ENCODE data around the gene ADCK1.
"Not testable (repeated sequence)": the region's sequence is repeated elsewhere in the genome, so short reads cannot be mapped to it uniquely, and the experiment has no call there.

The ADCK1 gene

DNA sequence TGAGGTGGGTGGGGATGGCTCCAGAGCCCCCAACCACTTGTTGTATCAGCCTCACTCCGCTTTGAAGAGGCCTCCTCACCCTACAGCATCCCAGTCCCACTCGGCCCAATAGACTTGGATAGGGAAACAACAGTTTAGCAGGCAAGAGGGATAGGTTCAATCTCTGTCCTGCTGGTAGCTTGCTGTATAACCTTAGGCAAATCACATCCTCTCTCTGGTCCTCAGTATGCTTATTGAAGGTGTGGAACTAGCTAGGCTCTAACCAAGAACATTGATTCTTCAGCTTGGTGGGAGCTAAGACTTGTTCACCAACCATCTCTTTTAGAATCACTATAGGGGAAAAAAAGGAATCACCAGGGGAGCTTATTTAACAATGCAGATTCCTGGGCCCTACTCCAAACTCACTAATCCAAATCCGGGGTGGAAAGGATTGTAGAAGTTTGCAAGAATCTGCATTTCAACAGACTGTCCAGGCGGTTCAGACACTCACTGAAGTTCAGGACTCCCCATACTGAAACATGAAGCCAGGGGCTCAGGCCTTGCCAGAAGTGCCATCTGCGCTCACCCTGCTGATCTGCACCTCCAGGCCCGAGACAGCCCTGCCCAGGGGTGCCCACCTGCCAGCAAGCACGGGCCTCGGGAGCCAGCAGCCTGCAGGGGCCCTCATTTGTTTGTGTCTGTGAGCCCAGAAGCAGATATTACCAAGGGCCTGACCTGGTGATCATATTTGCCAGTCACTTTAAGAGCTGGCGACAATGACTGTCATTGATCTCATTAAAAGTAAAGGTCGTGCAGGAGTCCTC is 113.0 kb downstream of the ADCK1 start:
- Histone ChIP-seq H3K36me3 (ENCODE audit: insufficient read depth, low read length) (no peaks in the 10 kb centered on the region), H3K4me1 (ENCODE audit: insufficient read depth, low read length) (no peaks in the 10 kb centered on the region), H3K9ac (ENCODE audit: low read depth, low read length) (no peak overlapping the region), H3K9me3 (ENCODE audit: control insufficient read depth, insufficient read depth, low read length) (no peaks in the 10 kb centered on the region)

DNA sequence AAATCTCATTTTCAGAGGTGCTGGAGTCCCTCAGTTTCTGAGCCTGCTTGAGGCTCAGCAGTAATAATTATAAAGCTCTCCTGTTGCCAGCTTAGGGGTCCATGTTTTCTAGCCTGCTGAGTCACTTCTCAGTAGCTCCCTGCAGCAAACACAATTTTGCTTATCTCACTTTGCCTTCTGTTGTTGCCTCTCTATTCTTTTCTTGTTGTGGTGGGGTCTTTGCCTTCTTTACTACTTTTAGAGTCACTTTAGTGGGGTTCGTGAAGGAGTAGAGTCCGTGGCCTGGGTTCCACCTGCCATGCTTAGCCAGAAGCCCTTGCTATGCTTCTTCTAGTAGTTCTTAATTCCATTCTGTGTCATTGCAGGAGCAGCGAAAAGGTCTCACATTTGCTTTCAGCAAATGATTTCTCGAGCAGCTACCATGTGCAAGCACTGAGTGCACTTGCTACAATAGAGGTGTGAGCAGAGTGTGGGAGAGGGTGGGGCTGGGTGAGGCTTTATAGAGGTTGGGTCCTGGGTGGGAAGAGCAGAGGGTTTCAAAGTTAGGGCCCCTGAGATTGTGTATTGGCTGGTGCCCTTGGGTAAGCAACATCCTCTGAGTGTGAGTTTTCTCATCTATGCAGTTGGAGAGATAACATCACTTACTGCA is 114.3 kb downstream of the ADCK1 start:
- Histone ChIP-seq H3K9ac (ENCODE audit: low read depth, low read length) (no peak overlapping the region), H3K36me3 (ENCODE audit: insufficient read depth, low read length) (no peaks in the 10 kb centered on the region), H3K9me3 (ENCODE audit: control insufficient read depth, insufficient read depth, low read length) (no peaks in the 10 kb centered on the region), H3K4me1 (ENCODE audit: insufficient read depth, low read length) (no peaks in the 10 kb centered on the region)

GRCh38 chr14:77915390-77915789 is 115.5 kb downstream of the ADCK1 start:
- not testable (repeated sequence) for H3K4me1 ChIP-seq (ENCODE audit: insufficient read depth, low read length); H3K36me3 ChIP-seq (ENCODE audit: insufficient read depth, low read length); H3K9ac ChIP-seq (ENCODE audit: low read depth, low read length)

DNA sequence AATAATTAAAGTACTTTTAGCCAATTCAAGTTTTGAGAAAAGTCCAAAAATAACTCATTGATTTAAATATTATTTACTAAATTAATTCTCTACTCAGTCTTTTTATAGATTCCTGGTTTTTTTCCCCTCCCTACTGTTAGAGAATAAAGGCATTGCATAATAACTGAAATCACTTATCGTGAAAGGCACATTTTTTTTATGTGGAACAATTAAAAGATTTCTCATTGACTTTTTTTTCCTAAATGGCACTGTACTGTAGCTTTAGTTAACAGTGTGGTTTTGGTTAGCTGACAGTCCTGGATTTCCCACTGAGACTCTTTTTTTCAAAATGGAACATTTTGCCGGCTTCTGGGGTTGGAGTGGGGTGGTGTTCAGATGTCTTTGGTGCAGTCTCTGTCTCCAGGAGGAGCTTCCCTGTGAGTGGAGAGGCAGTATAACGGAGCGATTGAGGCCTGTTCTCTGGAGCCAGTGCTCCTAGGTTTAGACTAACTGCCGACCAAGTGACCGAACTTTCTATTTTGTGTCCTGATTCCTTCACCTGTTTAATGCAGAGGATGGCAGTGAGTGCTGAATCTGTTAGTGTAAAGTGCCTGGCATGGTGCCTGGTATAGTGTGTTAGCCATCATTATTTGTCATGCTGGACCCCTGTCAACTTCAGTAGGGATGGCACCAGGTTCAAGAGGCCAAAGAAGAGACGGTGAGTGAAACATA is 117.7 kb downstream of the ADCK1 start:
- Histone ChIP-seq H3K9me3 (ENCODE audit: control insufficient read depth, insufficient read depth, low read length) (no peaks in the 10 kb centered on the region), H3K36me3 (ENCODE audit: insufficient read depth, low read length) (no peaks in the 10 kb centered on the region), H3K4me1 (ENCODE audit: insufficient read depth, low read length) (no peaks in the 10 kb centered on the region), H3K9ac (ENCODE audit: low read depth, low read length) (no peak overlapping the region)

More at GRCh38 chr14:77915390-77915789, 115.5 kb downstream of the ADCK1 start:
- not testable (repeated sequence) for H3K9me3 ChIP-seq (ENCODE audit: control insufficient read depth, insufficient read depth, low read length)

- no peaks in the 10 kb centered on the region for H3K9me3 ChIP-seq (ENCODE audit: control insufficient read depth, insufficient read depth, low read length)
- no peaks in the 10 kb centered on the region for H3K36me3 ChIP-seq (ENCODE audit: insufficient read depth, low read length)
- no peaks in the 10 kb centered on the region for H3K4me1 ChIP-seq (ENCODE audit: insufficient read depth, low read length)
- H3K9ac ChIP-seq (ENCODE audit: low read depth, low read length) = no peak overlapping the region
Observed at GRCh38 chr14:77918448-77918847, 118.5 kb downstream of the ADCK1 start.

GRCh38 chr14:77920312-77920711 is 120.4 kb downstream of the ADCK1 start:
- H3K9me3 ChIP-seq (ENCODE audit: control insufficient read depth, insufficient read depth, low read length) = no peaks in the 10 kb centered on the region
- H3K9ac ChIP-seq (ENCODE audit: low read depth, low read length) = no peak overlapping the region
- no peaks in the 10 kb centered on the region for H3K36me3 ChIP-seq (ENCODE audit: insufficient read depth, low read length)
- no peaks in the 10 kb centered on the region for H3K4me1 ChIP-seq (ENCODE audit: insufficient read depth, low read length)

- no peaks in the 10 kb centered on the region for H3K9me3 ChIP-seq (ENCODE audit: control insufficient read depth, insufficient read depth, low read length)
- H3K36me3 ChIP-seq (ENCODE audit: insufficient read depth, low read length) = no peaks in the 10 kb centered on the region
- H3K4me1 ChIP-seq (ENCODE audit: insufficient read depth, low read length) = no peaks in the 10 kb centered on the region
- H3K9ac ChIP-seq (ENCODE audit: low read depth, low read length) = no peak overlapping the region
Observed at GRCh38 chr14:77921818-77922217, 121.9 kb downstream of the ADCK1 start.

- no peaks in the 10 kb centered on the region for H3K9me3 ChIP-seq (ENCODE audit: control insufficient read depth, insufficient read depth, low read length)
- no peak overlapping the region for H3K9ac ChIP-seq (ENCODE audit: low read depth, low read length)
- no peaks in the 10 kb centered on the region for H3K36me3 ChIP-seq (ENCODE audit: insufficient read depth, low read length)
- H3K4me1 ChIP-seq (ENCODE audit: insufficient read depth, low read length) = no peaks in the 10 kb centered on the region
Observed at GRCh38 chr14:77923131-77923936, 123.4 kb downstream of the ADCK1 start.

DNA sequence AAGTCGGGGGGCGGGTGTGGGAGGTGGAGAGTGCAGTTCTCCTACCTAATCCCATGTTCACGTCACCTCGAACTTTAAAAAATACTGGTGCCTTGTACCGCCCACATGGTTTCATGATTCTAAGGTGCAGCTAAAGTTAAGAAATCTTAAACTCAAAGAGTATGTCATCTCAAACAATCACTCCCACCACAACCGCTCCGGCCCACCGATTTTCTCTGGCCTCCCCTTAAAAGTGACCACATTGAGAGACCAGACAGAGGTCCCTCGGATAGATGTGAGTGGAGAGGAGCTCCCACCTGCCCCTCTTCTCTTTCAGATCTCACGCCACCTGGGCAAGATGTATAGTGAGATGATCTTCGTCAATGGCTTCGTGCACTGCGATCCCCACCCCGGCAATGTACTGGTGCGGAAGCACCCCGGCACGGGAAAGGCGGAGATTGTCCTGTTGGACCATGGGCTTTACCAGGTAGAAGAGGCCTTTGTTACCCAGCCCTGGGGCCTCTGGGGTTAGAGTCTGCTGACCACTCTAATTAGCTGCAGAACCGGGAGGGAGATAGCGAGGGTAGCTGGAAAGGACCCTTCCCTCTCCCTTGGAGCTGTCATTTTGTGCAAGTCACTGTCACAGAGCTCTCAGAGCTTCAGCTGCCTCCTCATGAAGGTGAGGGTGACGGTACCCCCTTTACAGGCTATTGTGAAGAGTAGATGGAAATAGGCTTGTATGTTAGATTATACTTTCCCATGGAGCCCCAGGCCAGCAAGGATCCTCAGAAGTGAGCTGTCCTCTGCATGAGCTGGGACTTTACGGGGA is 124.4 kb downstream of the ADCK1 start:
- Histone ChIP-seq H3K4me1 (ENCODE audit: insufficient read depth, low read length) (no peaks in the 10 kb centered on the region), H3K36me3 (ENCODE audit: insufficient read depth, low read length) (no peaks in the 10 kb centered on the region), H3K9ac (ENCODE audit: low read depth, low read length) (no peak overlapping the region), H3K9me3 (ENCODE audit: control insufficient read depth, insufficient read depth, low read length) (no peaks in the 10 kb centered on the region)

- Histone ChIP-seq H3K9ac (ENCODE audit: low read depth, low read length) (no peak overlapping the region), H3K9me3 (ENCODE audit: control insufficient read depth, insufficient read depth, low read length) (no peaks in the 10 kb centered on the region), H3K36me3 (ENCODE audit: insufficient read depth, low read length) (no peaks in the 10 kb centered on the region), H3K4me1 (ENCODE audit: insufficient read depth, low read length) (no peaks in the 10 kb centered on the region)
Observed at GRCh38 chr14:77926942-77927341, 127.0 kb downstream of the ADCK1 start.

DNA sequence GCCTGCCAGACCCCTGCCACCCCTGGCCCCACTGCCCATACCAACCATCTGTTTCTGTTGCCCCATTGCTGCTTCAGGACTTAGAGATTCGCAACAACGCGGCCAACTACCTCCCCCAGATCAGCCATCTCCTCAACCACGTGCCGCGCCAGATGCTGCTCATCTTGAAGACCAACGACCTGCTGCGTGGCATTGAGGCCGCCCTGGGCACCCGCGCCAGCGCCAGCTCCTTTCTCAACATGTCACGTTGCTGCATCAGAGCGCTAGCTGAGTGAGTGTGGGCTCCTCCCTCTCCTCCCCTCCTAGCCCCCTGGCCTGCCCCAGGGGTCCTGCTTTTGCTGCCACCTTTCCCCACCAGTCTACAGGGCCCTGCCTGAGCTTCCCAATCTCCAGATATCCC is 131.5 kb downstream of the ADCK1 start:
- no peaks in the 10 kb centered on the region; the same call in 1 of the 2 replicates for H3K36me3 ChIP-seq (ENCODE audit: insufficient read depth, low read length)
- no peak overlapping the region for H3K9ac ChIP-seq (ENCODE audit: low read depth, low read length)
- H3K9me3 ChIP-seq (ENCODE audit: control insufficient read depth, insufficient read depth, low read length) = peaks cover 4% of the 10 kb centered on the region; the same call in 1 of the 2 replicates
- H3K4me1 ChIP-seq (ENCODE audit: insufficient read depth, low read length) = no peaks in the 10 kb centered on the region

GRCh38 chr14:77936138-77936639 is 136.3 kb downstream of the ADCK1 start:
- Histone ChIP-seq H3K36me3 (ENCODE audit: insufficient read depth, low read length) (no peaks in the 10 kb centered on the region; the same call in 1 of the 2 replicates), H3K9me3 (ENCODE audit: control insufficient read depth, insufficient read depth, low read length) (peaks cover 4% of the 10 kb centered on the region; the same call in 1 of the 2 replicates), H3K9ac (ENCODE audit: low read depth, low read length) (no peak overlapping the region), H3K4me1 (ENCODE audit: insufficient read depth, low read length) (no peaks in the 10 kb centered on the region)

DNA sequence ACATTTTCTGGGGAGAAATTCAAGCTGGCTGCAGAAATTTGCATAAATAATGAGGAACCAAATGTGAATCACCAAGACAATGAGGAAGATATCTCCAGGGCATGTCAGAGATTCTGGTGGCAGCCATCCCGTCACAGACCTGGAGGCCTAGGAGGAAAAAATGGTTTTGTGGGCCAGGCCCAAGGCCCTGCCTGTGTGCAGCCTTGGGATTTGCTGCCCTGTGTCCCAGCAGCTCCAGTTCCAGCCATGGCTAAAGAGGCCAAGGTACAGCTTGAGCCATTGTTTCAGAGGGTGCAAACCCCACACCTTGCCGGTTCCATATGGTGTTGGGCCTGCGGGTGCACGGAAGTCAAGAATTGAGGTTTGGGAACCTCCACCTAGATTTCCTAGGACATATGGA is 147.5 kb downstream of the ADCK1 start:
- Histone ChIP-seq H3K9ac (ENCODE audit: low read depth, low read length) (no peak overlapping the region), H3K36me3 (ENCODE audit: insufficient read depth, low read length) (no peaks in the 10 kb centered on the region), H3K9me3 (ENCODE audit: control insufficient read depth, insufficient read depth, low read length) (peaks cover 4% of the 10 kb centered on the region; the same call in 1 of the 2 replicates), H3K4me1 (ENCODE audit: insufficient read depth, low read length) (no peaks in the 10 kb centered on the region)

All from ES-I3 (cell line).